BLaER1 (cell line): ENCODE results near the gene ETV1.

Experiments
- H3K27ac ChIP-seq: shearing (Covaris generic); formaldehyde crosslinking; 2 replicates; pipeline ENCODE4 v1.8.1; 2022
- H3K27me3 ChIP-seq: shearing (Covaris generic); formaldehyde crosslinking; 2 replicates; pipeline ENCODE4 v1.8.1; 2022
- H3K36me3 ChIP-seq: shearing (Covaris generic); formaldehyde crosslinking; 2 replicates; pipeline ENCODE4 v1.8.1; 2022
- H3K4me1 ChIP-seq: shearing (Covaris generic); formaldehyde crosslinking; 2 replicates; pipeline ENCODE4 v1.8.1; 2022
- H3K4me2 ChIP-seq: shearing (Covaris generic); formaldehyde crosslinking; 2 replicates; pipeline ENCODE4 v1.8.1; 2022
- H3K4me3 ChIP-seq: shearing (Covaris generic); formaldehyde crosslinking; 2 replicates; pipeline ENCODE4 v1.8.1; 2022
- H3K9ac ChIP-seq: shearing (Covaris generic); formaldehyde crosslinking; 2 replicates; pipeline ENCODE4 v1.8.1; 2022
- H3K9me3 ChIP-seq: shearing (Covaris generic); formaldehyde crosslinking; 2 replicates; pipeline ENCODE4 v1.8.1; 2022
- H4K20me1 ChIP-seq: shearing (Covaris generic); formaldehyde crosslinking; 2 replicates; pipeline ENCODE4 v1.8.1; 2022
- Cebpa-rat ChIP-seq: shearing (Covaris generic); IDR thresholded peaks from 2 replicates; pipeline ENCODE4 v1.8.1; 2022

Gene ETV1

DNA sequence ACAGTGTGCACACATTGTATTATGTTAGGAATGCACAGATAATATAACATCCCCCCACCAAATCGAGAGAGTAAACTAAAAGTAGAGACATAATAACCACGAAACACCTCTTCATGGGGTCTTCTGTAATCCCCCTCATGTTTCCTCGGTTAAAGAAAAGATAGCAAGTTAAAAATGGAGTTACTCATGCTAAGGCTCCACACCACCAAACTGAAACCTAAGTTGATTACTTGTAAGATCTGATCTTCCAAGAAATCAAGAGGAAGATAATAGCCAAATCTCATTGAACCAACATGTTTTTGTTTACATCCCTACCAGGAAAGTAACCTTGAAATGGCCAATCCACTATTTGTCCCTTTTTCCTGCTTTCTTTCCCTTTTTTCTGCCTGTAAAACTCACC, 11.7 kb upstream of the ETV1 start:
- Histone ChIP-seq H3K4me3 (no peak overlapping the region), H3K36me3 (no peaks in the 10 kb centered on the region), H3K27me3 (no peaks in the 10 kb centered on the region), H3K9ac (no peak overlapping the region), H3K4me2 (no peak overlapping the region), H3K4me1 (no peaks in the 10 kb centered on the region), H3K9me3 (peaks cover 7% of the 10 kb centered on the region; the same call in 1 of the 2 replicates), H3K27ac (no peak overlapping the region), H4K20me1 (no peaks in the 10 kb centered on the region)
- TF ChIP-seq Cebpa-rat, result no peak

DNA sequence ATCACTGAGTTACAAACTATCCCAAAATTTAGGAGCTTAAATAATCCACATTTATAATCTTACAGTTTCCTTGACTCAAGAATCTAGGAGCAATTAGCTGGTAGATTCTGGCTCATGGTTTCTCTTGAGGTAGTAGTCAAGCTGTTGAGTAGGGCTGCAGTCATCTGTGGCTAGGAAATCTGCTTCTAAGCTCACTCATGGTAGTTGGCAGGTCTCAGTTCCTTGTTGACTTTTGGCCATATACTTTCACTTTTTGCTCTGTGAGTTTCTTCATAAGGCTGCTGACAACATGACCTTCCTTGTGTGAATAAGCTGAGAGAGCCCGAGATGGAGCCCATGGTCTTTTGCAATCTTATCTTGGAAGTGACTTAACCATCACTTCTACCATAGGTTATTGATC, 10.8 kb upstream of the ETV1 start:
- Histone ChIP-seq H3K4me2 (no peak overlapping the region), H3K9me3 (peaks cover 7% of the 10 kb centered on the region; the same call in 1 of the 2 replicates), H3K27ac (no peak overlapping the region), H3K27me3 (no peaks in the 10 kb centered on the region), H3K4me3 (no peak overlapping the region), H4K20me1 (no peaks in the 10 kb centered on the region), H3K36me3 (no peaks in the 10 kb centered on the region), H3K4me1 (no peaks in the 10 kb centered on the region), H3K9ac (no peak overlapping the region)
- TF ChIP-seq Cebpa-rat, result no peak

DNA sequence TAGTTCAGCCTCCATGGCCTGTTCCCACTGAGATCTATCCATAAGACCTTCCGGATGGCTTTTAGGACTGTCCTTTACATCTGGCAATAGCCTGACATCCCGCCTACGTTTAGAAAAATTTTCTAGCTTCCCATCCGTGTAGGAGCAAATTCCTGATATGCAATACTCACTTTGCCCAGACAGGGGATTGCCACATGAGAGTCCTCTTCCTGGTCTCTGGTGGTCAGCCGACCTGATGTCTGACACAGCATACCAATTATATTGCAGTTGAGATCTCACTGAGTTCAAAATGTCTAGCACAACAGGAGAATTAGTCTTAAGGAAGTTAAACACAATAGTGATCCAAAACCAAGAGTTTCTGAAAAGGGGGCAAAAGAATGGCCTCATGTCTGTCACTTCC, 9.4 kb upstream of the ETV1 start:
- Histone ChIP-seq H3K27me3 (no peaks in the 10 kb centered on the region), H3K4me3 (no peak overlapping the region), H3K9me3 (peaks cover 7% of the 10 kb centered on the region; the same call in 1 of the 2 replicates), H4K20me1 (no peaks in the 10 kb centered on the region), H3K27ac (no peak overlapping the region), H3K36me3 (no peaks in the 10 kb centered on the region), H3K4me1 (no peaks in the 10 kb centered on the region), H3K9ac (no peak overlapping the region), H3K4me2 (no peak overlapping the region)
- no peak for TF ChIP-seq Cebpa-rat

DNA sequence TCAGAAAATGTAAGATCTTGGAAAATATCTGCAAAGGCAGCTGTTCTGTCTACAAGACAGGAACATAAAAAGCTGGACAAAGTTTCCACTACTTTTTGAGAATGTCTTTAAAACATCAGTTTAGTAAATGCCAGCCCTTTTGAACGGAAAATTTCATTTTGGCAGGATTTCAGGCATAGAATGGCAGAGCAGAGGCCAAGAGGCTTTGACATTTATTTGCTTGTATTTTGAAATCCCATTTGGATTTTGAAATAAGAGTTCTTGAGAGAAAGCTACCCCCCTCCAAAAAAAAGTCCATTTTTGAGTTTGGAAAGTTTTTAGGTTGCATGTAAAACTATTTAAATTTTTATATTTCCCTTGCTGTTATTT, 3.1 kb upstream of the ETV1 start:
- no peak overlapping the region for H3K4me3 ChIP-seq
- no peaks in the 10 kb centered on the region for H3K36me3 ChIP-seq
- H3K4me2 ChIP-seq, result no peak overlapping the region
- H3K27ac ChIP-seq, result no peak overlapping the region
- no peaks in the 10 kb centered on the region for H4K20me1 ChIP-seq
- no peak overlapping the region for H3K9ac ChIP-seq
- no peak for TF ChIP-seq Cebpa-rat
- H3K27me3 ChIP-seq, result no peaks in the 10 kb centered on the region
- H3K9me3 ChIP-seq, result no peaks in the 10 kb centered on the region
- H3K4me1 ChIP-seq, result peaks cover 19% of the 10 kb centered on the region

DNA sequence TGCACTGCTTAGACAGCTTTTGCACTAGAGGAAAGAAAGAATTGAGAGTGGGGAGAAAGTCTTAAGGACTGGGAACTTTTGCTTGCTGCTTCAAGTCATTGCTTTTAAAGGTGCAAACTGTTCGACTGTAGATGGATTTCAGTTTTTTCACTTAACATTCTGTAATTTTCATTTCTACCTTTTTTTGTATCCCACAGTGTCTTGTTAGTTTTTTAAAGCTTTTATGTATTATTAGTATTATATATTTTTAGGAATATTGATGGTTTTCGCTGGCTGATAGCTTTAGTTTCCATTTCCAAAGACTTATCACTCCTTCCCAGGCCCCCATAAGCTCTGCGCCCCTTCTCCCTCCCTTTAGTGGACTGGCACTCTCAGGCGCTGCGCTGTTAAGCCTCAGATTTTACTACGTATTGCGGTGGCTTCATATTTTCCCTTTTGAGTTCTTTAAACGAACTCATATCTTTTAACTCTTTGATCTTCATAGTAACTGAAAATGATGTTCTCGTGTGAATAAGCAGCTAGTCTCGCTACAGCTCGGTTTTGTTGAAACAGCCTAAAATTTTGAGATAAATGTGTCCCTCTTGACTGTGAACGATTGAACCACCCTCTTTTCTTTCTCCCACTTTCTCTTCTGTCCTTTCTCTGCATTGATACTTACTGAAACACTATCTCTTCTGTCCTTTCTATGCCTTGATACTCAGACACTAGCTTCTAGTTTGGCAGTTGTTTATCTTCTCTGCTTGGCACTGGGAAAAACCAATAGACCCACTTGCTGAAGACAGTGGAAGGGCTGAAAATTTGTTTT, 2.5 kb upstream of the ETV1 start:
- TF ChIP-seq Cebpa-rat, result no peak
- Histone ChIP-seq H4K20me1 (no peaks in the 10 kb centered on the region), H3K4me3 (peak overlapping the region; percentile 78), H3K36me3 (no peaks in the 10 kb centered on the region), H3K9ac (peak overlapping the region; percentile 63; the same call in 1 of the 2 replicates), H3K9me3 (no peaks in the 10 kb centered on the region), H3K4me2 (peak overlapping the region; percentile 90), H3K27ac (peak overlapping the region; percentile 72), H3K27me3 (no peaks in the 10 kb centered on the region), H3K4me1 (peaks cover 19% of the 10 kb centered on the region)

DNA sequence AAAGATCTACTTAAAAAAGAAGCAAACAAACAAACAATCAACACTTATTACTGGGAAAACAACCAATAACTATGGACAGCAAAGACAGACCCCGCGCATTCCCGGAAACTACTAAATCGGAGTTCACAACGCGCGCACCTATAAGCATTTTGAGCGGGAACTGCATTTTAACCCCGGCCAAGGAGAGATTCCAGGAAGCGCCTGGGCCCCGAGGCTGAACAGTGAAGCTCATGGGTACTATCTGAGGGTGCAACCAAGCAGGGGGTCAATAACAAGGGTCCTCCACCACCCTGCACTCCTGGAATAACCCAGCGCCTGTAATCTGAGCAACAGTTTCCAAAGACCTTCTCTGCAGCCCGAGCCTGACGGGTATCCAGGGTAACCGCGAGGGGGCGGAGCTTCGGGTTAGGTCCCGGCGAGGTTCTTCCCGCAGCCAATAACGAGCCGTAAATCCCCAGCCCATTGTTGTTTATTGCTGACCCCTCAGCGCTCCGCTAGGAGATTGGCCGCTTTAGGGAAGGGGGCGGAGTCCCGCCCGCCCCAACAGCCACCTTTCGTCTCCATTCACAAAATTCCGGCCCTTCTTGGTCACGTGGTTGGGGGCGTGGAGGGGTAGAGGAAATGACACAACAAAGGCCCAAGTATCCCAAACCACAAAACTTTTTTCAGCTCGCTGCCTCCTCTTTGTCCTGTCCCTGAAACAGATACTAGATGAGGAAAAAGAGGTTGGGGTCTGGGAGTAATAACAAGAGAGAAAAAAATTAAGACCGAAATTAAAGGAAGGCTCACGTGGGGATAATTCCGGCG, 1.7 kb upstream of the ETV1 start:
- H3K27me3 ChIP-seq, result no peaks in the 10 kb centered on the region
- no peaks in the 10 kb centered on the region for H3K9me3 ChIP-seq
- H3K4me3 ChIP-seq, result peak overlapping the region; percentile 78
- no peaks in the 10 kb centered on the region for H3K36me3 ChIP-seq
- no peak for TF ChIP-seq Cebpa-rat
- peak overlapping the region; percentile 72 for H3K27ac ChIP-seq
- H3K9ac ChIP-seq, result peak overlapping the region; percentile 75
- H4K20me1 ChIP-seq, result no peaks in the 10 kb centered on the region
- H3K4me1 ChIP-seq, result peaks cover 19% of the 10 kb centered on the region
- H3K4me2 ChIP-seq, result peak overlapping the region; percentile 90

DNA sequence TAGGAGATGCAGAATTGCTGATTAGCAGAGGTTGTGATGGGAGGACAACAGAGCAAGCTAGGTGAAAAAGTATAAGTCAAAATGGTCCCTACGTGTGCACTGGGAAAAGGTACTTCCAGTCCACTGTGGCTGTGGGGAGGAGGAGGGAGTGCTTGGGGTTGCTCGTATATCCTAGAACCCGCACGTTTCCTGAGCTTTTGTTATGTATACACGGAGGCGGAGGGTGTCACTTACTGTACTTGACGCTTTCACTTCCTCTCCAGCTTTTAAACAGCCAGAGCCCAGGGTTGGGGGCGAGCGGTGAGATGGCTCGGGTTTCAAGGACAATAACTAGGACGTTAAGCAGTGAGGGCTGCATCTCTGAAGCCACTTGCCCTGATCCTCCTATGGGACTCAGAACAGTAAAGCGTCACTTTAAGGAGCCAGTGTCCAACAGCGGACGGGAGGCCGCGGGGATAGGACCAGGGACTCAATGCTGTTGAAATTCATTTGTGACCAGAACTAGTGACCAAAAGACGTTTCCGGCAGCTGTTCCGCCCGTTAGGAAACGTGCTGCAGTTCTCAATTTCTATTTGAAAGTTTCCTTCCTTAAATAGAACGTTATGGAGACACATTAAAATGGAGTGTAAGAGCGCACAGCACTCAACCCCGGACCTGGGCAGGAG, 985 bp upstream of the ETV1 start:
- peak overlapping the region; percentile 75 for H3K9ac ChIP-seq
- H3K4me3 ChIP-seq, result peak overlapping the region; percentile 78
- H3K4me1 ChIP-seq, result peaks cover 19% of the 10 kb centered on the region
- peak overlapping the region; percentile 68 for H3K27ac ChIP-seq
- H3K4me2 ChIP-seq, result peak overlapping the region; percentile 90
- TF ChIP-seq Cebpa-rat, result no peak
- no peaks in the 10 kb centered on the region for H3K27me3 ChIP-seq
- no peaks in the 10 kb centered on the region for H3K36me3 ChIP-seq
- H3K9me3 ChIP-seq, result no peaks in the 10 kb centered on the region
- H4K20me1 ChIP-seq, result no peaks in the 10 kb centered on the region

DNA sequence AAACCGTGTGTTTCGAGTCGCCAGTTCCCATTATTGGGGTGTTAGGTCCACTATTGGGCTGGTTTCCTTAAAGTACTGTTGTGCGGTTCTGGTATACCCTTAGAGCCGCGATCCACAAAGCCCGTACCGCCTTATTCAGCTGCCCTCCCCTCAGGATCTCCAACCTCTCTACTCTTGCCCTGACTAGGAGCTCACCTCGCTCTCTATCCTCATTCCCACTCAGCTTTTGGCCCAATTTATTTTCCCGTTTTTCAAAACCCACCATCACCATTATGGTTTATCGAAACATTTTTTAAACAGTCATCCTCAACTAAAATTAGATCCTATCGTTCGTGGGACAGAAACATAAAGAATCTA, 461 bp upstream of the ETV1 start:
- Histone ChIP-seq H3K4me1 (peaks cover 19% of the 10 kb centered on the region), H3K4me2 (peak overlapping the region; percentile 90), H3K27me3 (no peaks in the 10 kb centered on the region), H4K20me1 (no peaks in the 10 kb centered on the region), H3K9me3 (no peaks in the 10 kb centered on the region), H3K36me3 (no peaks in the 10 kb centered on the region), H3K4me3 (peak overlapping the region; percentile 78), H3K9ac (peak overlapping the region; percentile 75), H3K27ac (peak overlapping the region; percentile 68)
- no peak for TF ChIP-seq Cebpa-rat

DNA sequence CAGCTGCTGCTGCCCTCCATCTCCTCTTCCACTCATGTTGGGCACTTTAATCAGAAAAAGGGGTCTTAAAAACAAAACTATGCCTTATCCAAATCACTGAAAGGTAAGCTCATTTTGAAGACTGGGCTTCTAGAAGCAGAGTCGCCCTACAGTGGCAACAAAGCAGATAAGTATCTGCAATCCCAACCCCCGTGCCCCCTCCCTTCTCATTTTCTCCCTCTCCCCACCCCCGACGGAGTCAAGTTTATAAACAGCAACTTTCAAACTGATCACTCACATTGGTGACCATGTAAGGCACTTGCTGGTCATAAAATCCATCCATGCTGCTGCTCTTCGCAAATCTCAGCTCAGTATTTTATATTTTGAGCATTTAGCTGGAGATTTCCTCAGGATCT, 738 bp downstream of the ETV1 start:
- TF ChIP-seq Cebpa-rat, result no peak
- H3K9ac ChIP-seq, result peak overlapping the region; percentile 75
- peaks cover 19% of the 10 kb centered on the region for H3K4me1 ChIP-seq
- no peaks in the 10 kb centered on the region for H3K9me3 ChIP-seq
- H3K27me3 ChIP-seq, result no peaks in the 10 kb centered on the region
- H3K36me3 ChIP-seq, result no peaks in the 10 kb centered on the region
- no peak overlapping the region for H3K27ac ChIP-seq
- peak overlapping the region; percentile 78 for H3K4me3 ChIP-seq
- H4K20me1 ChIP-seq, result no peaks in the 10 kb centered on the region
- H3K4me2 ChIP-seq, result peak overlapping the region; percentile 90
